ENCODE results near the gene FHL2.

FHL2 gene

DNA sequence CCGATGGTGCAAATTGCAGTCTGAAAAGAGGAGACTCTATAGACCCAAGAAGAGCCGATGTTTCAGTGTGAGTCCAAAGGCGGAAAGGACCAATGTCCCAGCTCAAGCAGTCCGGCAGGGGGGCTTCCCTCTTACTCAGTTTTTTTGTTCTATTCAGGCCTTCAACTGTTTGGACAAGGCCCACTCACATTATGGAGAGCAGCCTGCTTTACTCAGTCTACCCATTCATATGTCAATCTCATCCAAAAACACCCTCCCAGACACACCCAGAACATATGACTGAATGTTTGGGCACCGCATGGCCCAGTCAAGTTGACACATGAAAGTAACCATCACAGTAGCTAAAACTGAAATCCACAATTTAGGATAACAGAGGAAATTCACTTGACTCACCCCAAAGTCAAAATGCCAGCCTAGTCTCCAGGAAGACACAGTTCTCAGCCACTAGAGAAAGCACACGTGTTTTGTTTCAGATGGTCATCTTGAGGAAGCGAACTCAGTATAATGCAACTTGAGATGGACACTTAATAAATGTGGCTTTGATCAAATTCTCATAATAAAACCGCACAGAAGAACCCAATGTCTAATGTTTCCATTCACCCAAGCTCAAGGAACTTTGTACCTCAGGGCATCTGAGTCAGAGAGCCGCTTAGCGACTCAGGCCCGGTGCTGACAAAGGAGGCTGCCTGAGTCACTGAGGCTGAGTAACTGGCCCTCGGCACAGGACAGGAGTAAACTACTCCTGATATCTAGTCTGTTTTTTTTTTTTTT lies 2.4 kb downstream of the FHL2 start:
- no peak for DNase-seq

- DNase-seq = no peak
Observed at GRCh38 chr2:105395691-105396090, 3.2 kb downstream of the FHL2 start.

DNA sequence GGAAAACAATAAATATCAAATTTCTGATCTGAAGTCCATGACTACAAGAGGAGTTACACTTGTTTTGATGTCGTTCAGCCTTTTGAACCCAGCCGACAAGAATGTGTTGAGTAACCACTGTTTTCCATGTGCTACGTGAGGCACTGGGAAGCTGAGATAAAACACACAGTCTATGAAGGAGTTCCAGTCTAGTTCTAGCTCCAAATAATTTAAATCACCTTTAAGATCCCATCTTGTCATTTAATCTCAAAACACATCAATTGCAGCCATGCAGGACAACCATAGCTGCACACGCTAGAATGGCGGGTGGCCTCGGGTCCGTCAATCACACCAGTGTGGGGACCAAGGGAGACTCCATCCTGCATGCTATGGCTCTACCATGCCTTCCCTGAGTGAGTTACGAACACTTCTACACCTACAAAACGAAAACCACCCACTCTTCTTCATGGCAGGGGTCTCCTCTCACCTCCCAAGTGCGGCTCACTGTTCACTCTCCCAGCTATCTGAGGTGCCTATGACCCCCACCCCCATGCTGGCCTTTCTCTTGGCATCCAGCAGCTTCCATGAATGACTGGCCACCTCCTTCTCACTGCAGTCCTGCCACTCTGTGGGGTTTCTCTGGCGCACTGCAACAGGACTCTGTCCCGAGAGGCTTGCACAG lies 3.8 kb downstream of the FHL2 start:
- DNase-seq = no peak

GRCh38 chr2:105393373-105394055 lies 5.3 kb downstream of the FHL2 start:
- DNase-seq = no peak

DNA sequence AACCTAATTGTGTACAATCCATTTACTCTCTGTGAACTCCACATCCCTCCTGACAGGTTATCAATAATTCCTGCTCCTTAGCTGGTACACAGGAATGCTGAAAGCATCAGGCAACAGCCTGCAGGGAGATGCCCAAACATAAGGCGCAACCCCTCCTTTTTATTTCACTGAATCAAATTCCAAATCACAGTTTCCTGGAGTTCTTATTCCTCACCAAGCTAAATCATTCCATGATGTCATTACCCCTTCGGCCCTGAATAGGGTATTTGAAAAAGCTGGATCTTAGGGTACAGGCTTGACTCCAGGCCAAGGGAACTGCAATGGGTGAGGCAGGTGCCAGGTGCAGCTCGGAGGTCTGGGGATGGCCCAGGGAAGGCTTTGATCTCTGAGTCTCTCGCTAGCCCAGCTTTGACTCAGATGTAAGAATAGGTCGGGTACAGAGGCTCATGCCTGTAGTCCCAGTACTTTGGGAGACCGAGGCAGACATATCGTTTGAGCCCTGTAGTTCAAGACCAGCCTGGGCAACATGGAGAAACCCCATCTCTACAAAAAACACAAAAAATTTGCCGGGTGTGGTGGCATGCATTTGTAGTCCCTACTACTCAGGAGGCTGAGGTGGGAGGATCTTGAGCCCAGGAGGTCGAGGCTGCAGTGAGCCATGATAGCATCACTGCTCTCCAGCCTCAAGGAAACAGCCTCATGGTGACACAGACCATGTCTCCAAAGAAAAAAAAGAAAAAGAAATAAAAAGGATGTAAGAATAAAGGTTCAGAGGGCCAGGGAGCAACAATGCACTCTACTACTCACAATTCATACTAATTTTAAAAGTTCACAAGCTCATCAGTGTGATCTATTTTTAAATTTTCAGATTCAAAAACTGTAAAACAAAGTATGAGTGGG lies 6.8 kb downstream of the FHL2 start:
- no peak for DNase-seq

GRCh38 chr2:105391058-105391627 lies 7.7 kb downstream of the FHL2 start:
- DNase-seq = no peak

DNA sequence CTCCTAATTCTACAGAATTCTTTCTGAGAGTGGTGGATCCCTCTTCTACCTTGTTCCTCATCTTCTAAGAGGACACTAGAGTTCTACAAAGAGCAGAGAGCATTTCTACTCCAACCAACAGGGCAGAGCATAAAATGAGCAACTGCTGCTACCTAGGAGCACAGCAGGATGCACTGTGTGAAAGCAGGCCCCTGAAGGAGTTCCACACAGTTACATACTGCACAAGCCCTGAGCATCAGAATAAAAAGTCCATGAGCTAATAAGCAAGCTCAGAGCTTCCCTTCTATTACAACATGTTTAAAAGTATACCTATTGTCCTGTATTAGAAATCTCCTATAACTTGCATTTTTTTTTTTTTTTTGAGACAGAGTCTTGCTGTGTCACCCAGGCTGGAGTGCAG lies 8.4 kb downstream of the FHL2 start:
- DNase-seq = no peak

DNA sequence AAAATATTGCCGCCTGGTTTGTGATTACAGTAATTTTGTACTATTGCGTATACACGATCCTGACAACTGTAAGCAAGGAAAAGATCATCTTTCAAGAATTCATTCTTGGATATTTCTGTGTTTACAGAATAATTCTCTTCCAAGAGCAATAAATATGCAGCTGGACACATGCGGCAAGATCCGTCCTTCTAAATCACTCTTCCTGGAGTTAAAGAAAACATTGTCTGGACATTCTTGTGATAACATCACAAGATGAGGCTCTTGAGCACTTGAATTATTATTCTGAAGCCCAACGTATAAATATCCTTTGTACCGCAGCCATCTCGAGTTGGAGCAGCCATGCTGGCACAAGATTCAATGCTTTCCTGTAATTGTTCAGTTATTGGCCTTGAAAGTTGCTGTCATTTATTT lies 9.9 kb downstream of the FHL2 start:
- no peak for DNase-seq

GRCh38 chr2:105387225-105387624 lies 11.6 kb downstream of the FHL2 start:
- DNase-seq = no peak

DNA sequence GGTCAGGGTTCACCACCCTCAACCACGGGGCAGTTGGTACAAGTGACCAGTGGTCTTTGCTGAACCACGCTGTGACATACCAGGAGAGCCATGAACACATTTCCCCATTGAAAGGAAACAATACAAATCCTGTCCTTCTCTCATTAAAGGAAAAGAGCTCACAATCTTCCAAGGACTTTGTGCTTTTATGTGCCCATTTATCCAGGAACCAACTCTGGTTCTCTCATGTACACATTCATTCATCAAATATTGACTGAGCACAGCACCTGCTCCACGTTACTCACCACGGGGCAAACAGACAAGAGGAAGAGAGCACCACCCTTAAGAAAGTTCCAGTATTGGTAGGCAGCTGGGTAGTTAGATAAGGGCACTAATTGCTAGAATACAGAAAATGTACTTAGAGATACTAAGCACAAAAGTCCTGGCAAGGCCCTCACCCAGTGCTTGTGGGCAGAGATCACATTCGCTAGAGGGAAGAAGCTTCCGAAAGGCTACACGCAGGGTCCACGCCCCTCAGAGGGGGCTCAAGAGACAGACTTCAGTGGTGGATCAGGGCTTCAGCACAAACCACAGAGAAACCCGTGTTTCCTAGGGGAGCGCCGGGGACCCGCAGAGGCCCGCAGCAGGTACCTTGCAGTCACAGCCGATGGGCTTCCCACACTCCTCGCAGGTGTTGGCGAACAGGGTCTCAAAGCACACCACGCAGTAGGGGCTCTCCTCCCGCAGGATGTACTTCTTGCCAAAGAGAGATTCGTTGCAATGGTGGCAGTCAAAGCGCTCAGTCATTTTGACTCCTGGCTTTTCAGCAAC lies 12.9 kb downstream of the FHL2 start:
- DNase-seq = no peak

DNA sequence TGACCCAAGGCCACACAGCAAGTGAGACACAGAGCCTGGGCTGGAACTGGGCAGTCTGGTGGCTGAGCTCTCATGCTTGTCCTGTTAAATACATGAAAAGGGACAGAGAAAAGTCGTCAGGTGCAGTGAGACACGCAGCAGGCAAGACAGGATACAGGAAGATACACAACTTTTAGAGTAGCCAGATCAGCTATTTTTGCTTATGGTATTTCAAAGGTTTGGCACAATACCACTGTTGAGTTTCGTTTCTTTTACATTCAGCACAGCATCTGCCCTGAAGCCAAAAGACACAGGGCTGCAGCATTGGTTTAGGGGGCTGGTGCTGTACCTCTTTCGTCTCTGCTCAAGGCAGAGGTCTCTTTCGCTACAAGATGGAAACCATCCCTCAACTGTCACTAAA lies 14.0 kb downstream of the FHL2 start:
- DNase-seq = no peak

- DNase-seq = no peak
Observed at GRCh38 chr2:105384216-105384615, 14.6 kb downstream of the FHL2 start.

- no peak for DNase-seq
Observed at GRCh38 chr2:105383432-105384166, 15.3 kb downstream of the FHL2 start.

- no peak for DNase-seq
Observed at GRCh38 chr2:105382177-105382576, 16.7 kb downstream of the FHL2 start.

- DNase-seq = no peak
Observed at GRCh38 chr2:105381101-105381668, 17.7 kb downstream of the FHL2 start.

DNA sequence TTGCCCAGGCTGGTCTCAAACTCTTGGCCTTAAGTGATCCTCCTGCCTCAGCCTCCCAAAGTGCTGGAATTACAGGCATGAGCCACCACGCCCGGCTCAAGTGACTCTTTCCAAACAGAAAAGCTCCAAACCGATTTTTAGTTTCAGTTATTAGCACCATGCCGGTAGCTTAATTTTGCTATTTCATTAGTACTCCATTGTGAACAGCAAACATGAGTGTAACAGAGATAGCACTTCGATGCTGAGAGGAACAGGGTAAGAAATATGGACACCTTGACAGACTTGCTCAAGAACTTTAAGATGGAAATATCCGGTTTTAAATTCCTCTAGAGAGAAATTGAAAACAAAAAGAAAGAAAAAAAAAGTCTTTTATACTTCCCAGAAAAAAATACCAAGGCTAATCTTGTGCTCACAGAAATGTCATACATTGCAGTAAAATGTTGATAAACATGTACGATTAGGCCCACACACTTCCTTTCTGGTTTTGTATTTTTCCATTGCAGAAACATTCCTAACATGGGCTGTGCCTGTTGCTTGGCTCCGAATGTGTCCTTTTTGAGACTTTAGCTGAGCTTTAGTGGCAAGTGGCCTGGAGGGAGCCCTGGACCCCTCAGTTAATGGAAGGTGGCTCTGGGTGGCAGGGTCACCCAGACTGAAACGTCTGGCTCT lies 18.3 kb downstream of the FHL2 start:
- DNase-seq = no peak

DNA sequence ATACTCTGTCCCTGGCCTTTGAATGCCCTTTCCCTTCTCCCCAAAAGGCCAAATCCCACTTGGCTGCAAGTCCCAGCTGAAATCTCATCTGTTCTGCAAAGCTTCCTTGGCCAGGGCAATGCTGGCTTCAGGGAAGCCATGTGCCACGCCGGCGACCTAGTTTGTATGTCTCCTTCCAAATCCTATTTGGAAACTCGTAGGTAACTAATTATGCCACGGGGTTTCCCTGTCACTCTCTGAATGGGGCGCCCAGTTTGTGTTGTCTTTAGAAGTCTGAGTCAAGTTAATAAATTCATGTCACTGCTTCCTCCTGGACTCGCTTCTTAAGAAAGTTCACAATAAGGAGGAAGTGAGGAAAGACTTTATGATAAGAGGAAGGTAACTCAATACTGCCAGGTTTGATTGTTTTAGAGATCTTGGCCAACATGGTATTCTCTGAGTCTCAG lies 19.1 kb downstream of the FHL2 start:
- no peak for DNase-seq

GRCh38 chr2:105378921-105379383 lies 19.9 kb downstream of the FHL2 start:
- DNase-seq = no peak

DNA sequence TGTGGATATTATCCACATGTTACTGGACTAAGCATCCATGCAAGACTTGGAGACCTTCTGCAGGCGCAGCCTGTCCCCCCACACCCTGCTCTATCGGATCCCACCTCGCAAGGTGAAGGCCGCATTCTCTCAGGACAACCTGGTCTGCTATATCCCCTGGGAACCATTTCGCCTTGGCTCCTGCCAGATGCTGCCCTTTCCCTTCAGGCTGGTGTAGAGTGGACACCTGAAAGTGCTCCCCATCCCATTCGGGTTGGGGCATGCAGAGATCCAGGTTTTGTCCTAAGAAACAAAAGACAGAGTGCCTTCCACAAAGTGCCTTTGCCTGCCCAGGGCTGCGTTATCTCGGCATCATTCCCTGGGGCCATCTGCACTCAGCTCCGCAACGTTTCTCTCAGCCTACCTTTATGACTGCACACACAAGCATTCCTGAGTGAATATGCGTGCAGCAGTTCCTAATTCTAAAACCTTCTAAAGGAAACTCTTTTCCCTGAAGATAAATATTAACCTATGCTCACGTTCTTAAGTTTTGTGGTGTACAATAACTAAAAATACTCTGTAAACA lies 20.5 kb downstream of the FHL2 start:
- DNase-seq = no peak

DNA sequence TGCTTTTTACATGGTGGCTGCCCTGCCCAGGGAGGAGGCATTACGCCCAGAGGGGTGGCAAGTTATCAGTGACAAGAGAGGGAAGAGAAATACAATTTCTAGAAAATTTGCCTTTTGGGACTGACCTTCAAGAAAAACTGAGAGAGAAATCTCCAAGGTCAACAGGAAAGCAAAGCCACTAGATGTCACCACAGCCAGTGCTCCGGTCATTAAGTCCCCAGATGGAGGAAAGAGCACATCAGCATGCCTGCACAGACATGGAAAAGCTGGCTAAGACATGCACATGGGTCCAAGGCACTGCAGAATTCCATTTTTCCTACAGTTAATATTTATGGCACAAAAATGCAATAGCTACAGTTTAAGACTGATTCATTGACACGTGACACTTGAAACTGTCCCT lies 21.0 kb downstream of the FHL2 start:
- DNase-seq = no peak
